Spleen (tissue), 11 donors: ENCODE measurements around the gene ZNF793. TPM values are rescaled to one million over a fixed set of nuclear protein-coding genes. Genes with fewer than 3 reads are reported as not detected.

Experiments
- DNase-seq: peaks from one replicate; pipeline ENCODE4 v3.0.0-alpha.2; 2020
- H3K27ac ChIP-seq, 8 donors: fragments of 200-600 bp; sonication (generic) in 7 of 8; 1 replicate in 4 of 8; 2 replicates in 4 of 8; pipeline versions ENCODE4 v1.5.0 to v1.8.0; 2016 to 2021; ENCODE audit warnings: inconsistent platforms in 4 of 8, mild to moderate bottlenecking in 4 of 8, moderate library complexity in 1 of 8
- H3K27me3 ChIP-seq, 7 donors: fragments of 200-600 bp; sonication (generic) in 6 of 7; replicated peaks in 1 of 7; 1 replicate in 4 of 7; 2 replicates in 3 of 7; pipeline versions ENCODE4 v1.5.0 to v1.8.0; 2016 to 2021; ENCODE audit warnings: inconsistent platforms in 3 of 7, mild to moderate bottlenecking in 1 of 7
- H3K36me3 ChIP-seq, 6 donors: fragments of 200-600 bp; sonication (generic) in 5 of 6; 1 replicate in 4 of 6; 2 replicates in 2 of 6; pipeline versions ENCODE4 v1.5.0 to v1.8.0; 2016 to 2021; ENCODE audit warnings: inconsistent platforms in 2 of 6
- H3K4me1 ChIP-seq, 6 donors: fragments of 200-600 bp; sonication (generic) in 5 of 6; 1 replicate in 3 of 6; 2 replicates in 3 of 6; pipeline versions ENCODE4 v1.5.0 to v1.8.0; 2016 to 2021; ENCODE audit warnings: inconsistent platforms in 3 of 6
- H3K4me3 ChIP-seq, 8 donors: fragments of 200-600 bp; sonication (generic) in 7 of 8; 1 replicate in 4 of 8; 2 replicates in 4 of 8; pipeline versions ENCODE4 v1.5.0 to v1.8.0; 2016 to 2021; ENCODE audit warnings: inconsistent platforms in 4 of 8, mild to moderate bottlenecking in 4 of 8, moderate library complexity in 2 of 8
- H3K9me3 ChIP-seq, 8 donors: fragments of 200-600 bp; sonication (generic) in 7 of 8; 1 replicate in 4 of 8; 2 replicates in 4 of 8; pipeline versions ENCODE4 v1.5.0 to v1.8.0; 2016 to 2021; ENCODE audit warnings: inconsistent platforms in 4 of 8
- CTCF ChIP-seq, 11 experiments: fragments of 200-600 bp in 7 of 11; fragments of 450-650 bp in 4 of 11; sonication (generic) in 4 of 11; IDR thresholded peaks in 8 of 11; conservative IDR thresholded peaks in 3 of 11; 1 replicate in 7 of 11; 2 replicates in 4 of 11; pipeline versions ENCODE4 v1.4.0 to v1.8.0; 2016 to 2021; ENCODE audit warnings: antibody characterized with exemption in 11 of 11, inconsistent platforms in 4 of 11, mild to moderate bottlenecking in 1 of 11
- POLR2A ChIP-seq, 3 donors: fragments of 450-650 bp; IDR thresholded peaks; one replicate each; pipeline ENCODE4 v1.5.1; 2017; ENCODE audit warnings: antibody characterized with exemption in 3 of 3, mild to moderate bottlenecking in 1 of 3
- POLR2AphosphoS5 ChIP-seq, 3 donors: sonication (generic); formaldehyde crosslinking; IDR thresholded peaks; one replicate each; pipeline ENCODE4 v1.5.1; 2017; ENCODE audit warnings: antibody characterized with exemption in 3 of 3
- WGBS, 5 donors: extraction: QIAGEN DNeasy Blood & Tissue Kit in 3 of 5; methylation state at CpG; one replicate each; pipeline versions ENCODE4 v1.1.5 to v1.1.7; 2013 to 2018; 5-methylcytosine and 5-hydroxymethylcytosine counted together
- intact Hi-C: fragments of 100-400 bp; cut with DNase I; formaldehyde crosslinking; loops from one replicate; pipeline ENCODE4 v1.15.0; 2023; ENCODE audit warnings: low total_unique reads
- polyA plus RNA-seq, 3 donors: library from polyadenylated mRNA; stranded (reverse); fragments of 200-250 nt; gene quantifications; one replicate each; pipeline ENCODE4 v1.2.1, GENCODE V29; 2013
- total RNA-seq, 7 donors: library from RNA; depleted of rRNA in 3 of 7; stranded (reverse); fragments of >200 nt in 3 of 7; fragmentation: NEBNext Ultra II Directional in 4 of 7; extraction: Animal tissue kit (Norgen Biotek cat#: 25700) in 4 of 7; gene quantifications; one replicate each; pipeline versions ENCODE4 v1.1.0 to v1.2.1, GENCODE V29; 2016 to 2021
- donor health status: healthy with polysubstance abuse.
- donor health status: DM: no; HTN: no; CAD: no; lungs with moderate emphysema.
- donor health status: DM: no; HTN: no; CAD: no.
- donor health status: Bipolar disorder and iron deficiency.
- donor health status: healthy.
- donor health status: DM: no; HTN: no; CAD: no.
- donor health status: DM: yes; HTN: yes; CAD: no.

ZNF793 gene
- total and polyA plus RNA-seq, 10 donors, result 2.2 to 8.5 (median 4.9) TPM

- peak overlapping the region; percentile 90 to 96 (median 93) for H3K27ac ChIP-seq
- WGBS, 5 donors, result 1 to 9% (median 4%) methylated on average over 9 of the region's 9 CpGs
- H3K4me1 ChIP-seq, result peaks cover 10 to 23% (median 15%) of the 10 kb centered on the region in 6 donors
- intact Hi-C loops, result no loop called here
- H3K9me3 ChIP-seq, result peaks cover 2 to 90% (median 63%) of the 10 kb centered on the region in 8 donors
- DNase-seq, result no peak
- H3K27me3 ChIP-seq, result no peaks in the 10 kb centered on the region
- peak overlapping the region; percentile 46 to 84 (median 68) for H3K4me3 ChIP-seq
- peaks cover 4 to 54% (median 17%) of the 10 kb centered on the region in 6 donors for H3K36me3 ChIP-seq
- TF ChIP-seq POLR2AphosphoS5 (IDR thresholded peaks at IDR 0.05), result peak in 1 of 3 donors; percentile 1
- no peak for TF ChIP-seq CTCF (IDR thresholded peaks at IDR 0.05 in 8 of 11, conservative IDR thresholded peaks at IDR 0.05 in 3 of 11)
- no peak for TF ChIP-seq POLR2A (IDR thresholded peaks at IDR 0.05)
These were observed 377 bp downstream of the ZNF793 start for GRCh38 chr19:37507167-37507464.

GRCh38 chr19:37511186-37511585, 4.4 kb downstream of the ZNF793 start:
- DNase-seq, result no peak
- Histone ChIP-seq H3K4me1 (peaks cover 3 to 12% (median 6%) of the 10 kb centered on the region in 6 donors), H3K27me3 (no peaks in the 10 kb centered on the region), H3K36me3 (peaks cover 7 to 80% (median 48%) of the 10 kb centered on the region in 6 donors), H3K9me3 (peaks cover 3 to 93% (median 59%) of the 10 kb centered on the region in 8 donors), H3K27ac (no peak overlapping the region), H3K4me3 (no peak overlapping the region)
- intact Hi-C loops, result no loop called here
- TF ChIP-seq POLR2AphosphoS5 (IDR thresholded peaks at IDR 0.05) (no peak), CTCF (IDR thresholded peaks at IDR 0.05 in 8 of 11, conservative IDR thresholded peaks at IDR 0.05 in 3 of 11) (no peak), POLR2A (IDR thresholded peaks at IDR 0.05) (no peak)
- WGBS, 5 donors, result 92 to 98% (median 95%) methylated on average over 3 of the region's 3 CpGs

- DNase-seq, result no peak
These were observed 5.1 kb downstream of the ZNF793 start for GRCh38 chr19:37511821-37512220.

GRCh38 chr19:37513397-37513796, 6.7 kb downstream of the ZNF793 start:
- Histone ChIP-seq H3K36me3 (peaks cover 7 to 100% (median 65%) of the 10 kb centered on the region in 6 donors), H3K27me3 (no peaks in the 10 kb centered on the region), H3K27ac (no peak overlapping the region), H3K4me3 (no peak overlapping the region), H3K4me1 (no peaks in the 10 kb centered on the region), H3K9me3 (peaks cover 3 to 99% (median 77%) of the 10 kb centered on the region in 8 donors)
- DNase-seq, result no peak
- WGBS, 5 donors, result 25 to 28% (median 26%) methylated on average over 2 of the region's 2 CpGs
- no peak for TF ChIP-seq POLR2AphosphoS5 (IDR thresholded peaks at IDR 0.05)
- TF ChIP-seq CTCF (IDR thresholded peaks at IDR 0.05 in 8 of 11, conservative IDR thresholded peaks at IDR 0.05 in 3 of 11), result no peak
- TF ChIP-seq POLR2A (IDR thresholded peaks at IDR 0.05), result no peak
- intact Hi-C loops, result no loop called here

More at GRCh38 chr19:37511821-37512220, 5.1 kb downstream of the ZNF793 start:
- intact Hi-C loops, result no loop called here
- peaks cover 3 to 12% (median 6%) of the 10 kb centered on the region in 6 donors for H3K4me1 ChIP-seq
- H3K9me3 ChIP-seq, result peaks cover 3 to 99% (median 66%) of the 10 kb centered on the region in 8 donors
- H3K4me3 ChIP-seq, result no peak overlapping the region
- no peaks in the 10 kb centered on the region for H3K27me3 ChIP-seq
- TF ChIP-seq POLR2AphosphoS5 (IDR thresholded peaks at IDR 0.05), result no peak
- TF ChIP-seq CTCF (IDR thresholded peaks at IDR 0.05 in 8 of 11, conservative IDR thresholded peaks at IDR 0.05 in 3 of 11), result no peak
- TF ChIP-seq POLR2A (IDR thresholded peaks at IDR 0.05), result no peak
- 92 to 99% (median 97%) methylated on average over 3 of the region's 3 CpGs for WGBS, 5 donors
- peaks cover 7 to 86% (median 51%) of the 10 kb centered on the region in 6 donors for H3K36me3 ChIP-seq
- H3K27ac ChIP-seq, result no peak overlapping the region
